HepG2 (cell line): ENCODE results near the gene VAMP8. TPM values are rescaled to one million over a fixed set of nuclear protein-coding genes. Genes with fewer than 3 reads are reported as not detected.
A peak's percentile ranks its signal among the peaks of the same experiment; 100 is the strongest.

Experiments
- ATAC-seq: fragments of 200-7000 bp; cut with Tn5 transposase; 3 replicates; pipeline ENCODE4 v1.9.1; 2020; ENCODE audit warnings: mild to moderate bottlenecking, moderate library complexity
- BruUV-seq: library from RNA; stranded (reverse); fragments of 400-500 nt; replicated peaks from 2 replicates; lab custom pipeline; 2021; lab: Mats Ljungman, UMichigan
- CTCF ChIA-PET: fragments of 300-600 bp; formaldehyde crosslinking; extraction: SDS; loops from one replicate; lab custom pipeline; 2021; ENCODE audit warnings: low total read pairs, inconsistent platforms, low intra/inter-chr PET ratio; lab: Yijun Ruan, JAX
- POLR2A ChIA-PET: fragments of 350-600 bp; sonication (Branson Sonifier 250); formaldehyde crosslinking; loops from one replicate; lab custom pipeline; 2020; ENCODE audit warnings: antibody characterized with exemption, inconsistent platforms; lab: Yijun Ruan, JAX
- DNase-seq: peaks from one replicate; pipeline ENCODE4 v3.0.0-alpha.2; 2015; ENCODE audit warnings: low spot score
- FAIRE-seq: peaks from 3 replicates; lab custom pipeline; 2011; peaks lifted over from hg19 to GRCh38; lab: Jason Lieb, UNC
- H2AFZ ChIP-seq: one replicate; pipeline ENCODE4 v1.6.1; 2011; ENCODE audit warnings: low read length, inconsistent platforms
- H3K27ac ChIP-seq: fragments of 300-600 bp; 3 replicates; pipeline ENCODE4 v1.8.0; 2011; ENCODE audit warnings: mixed run types, mild to moderate bottlenecking, mixed read lengths, low read length, inconsistent platforms; ENCODE audit not compliant: insufficient read depth; ENCODE audit errors: extremely low read length
- H3K27me3 ChIP-seq, 2 experiments: fragments of 200-600 bp in 1 of 2; 2 replicates in 1 of 2; 3 replicates in 1 of 2; pipeline versions ENCODE4 v1.6.0 to v1.8.0; 2011; ENCODE audit warnings: low read length in 2 of 2, mild to moderate bottlenecking in 2 of 2, moderate library complexity in 2 of 2, inconsistent platforms in 1 of 2; ENCODE audit not compliant: insufficient read depth in 2 of 2, control insufficient read depth in 1 of 2
- H3K36me3 ChIP-seq, 2 experiments: fragments of 200-600 bp in 1 of 2; replicated peaks in 1 of 2; 2 replicates in 1 of 2; 3 replicates in 1 of 2; pipeline versions ENCODE4 v1.5.1 to v1.8.0; 2011; ENCODE audit warnings: low read length in 2 of 2, inconsistent platforms in 1 of 2; ENCODE audit not compliant: insufficient read depth in 2 of 2, control insufficient read depth in 1 of 2
- H3K4me1 ChIP-seq: 2 replicates; pipeline ENCODE4 v1.5.1; 2012; ENCODE audit warnings: low read length, inconsistent platforms; ENCODE audit not compliant: insufficient read depth
- H3K4me2 ChIP-seq: 2 replicates; pipeline ENCODE4 v1.6.0; 2011; ENCODE audit warnings: low read depth, low read length, inconsistent platforms
- H3K4me3 ChIP-seq, 3 experiments: fragments of 200-600 bp in 1 of 3; sonication (generic), shearing (Covaris generic) in 1 of 3; replicated peaks in 1 of 3; 2 replicates each; pipeline ENCODE4 v1.5.1; 2011 to 2016; ENCODE audit warnings: low read length in 3 of 3, inconsistent platforms in 2 of 3, low read depth in 2 of 3, mild to moderate bottlenecking in 2 of 3, control low read depth in 1 of 3, mixed read lengths in 1 of 3; ENCODE audit not compliant: insufficient read depth in 1 of 3
- H3K79me2 ChIP-seq: one replicate; pipeline ENCODE4 v1.6.1; 2011; ENCODE audit warnings: low read length, inconsistent platforms; ENCODE audit not compliant: insufficient read depth
- H3K9ac ChIP-seq: 2 replicates; pipeline ENCODE4 v1.6.0; 2011; ENCODE audit warnings: mild to moderate bottlenecking, low read depth, low read length, inconsistent platforms; ENCODE audit not compliant: insufficient read depth
- H3K9me3 ChIP-seq: 2 replicates; pipeline ENCODE4 v1.5.1; 2012; ENCODE audit warnings: mild to moderate bottlenecking, low read length
- H4K20me1 ChIP-seq: 2 replicates; pipeline ENCODE4 v1.6.0; 2011; ENCODE audit warnings: inconsistent platforms, mild to moderate bottlenecking, low read length, moderate library complexity; ENCODE audit not compliant: insufficient read depth
- ATAD3A ChIP-seq: sonication (generic); formaldehyde crosslinking; IDR thresholded peaks from 2 replicates; pipeline ENCODE4 v1.4.0; 2020; ENCODE audit warnings: missing genetic modification reagents
- CEBPB ChIP-seq: IDR thresholded peaks from 2 replicates; pipeline ENCODE4 v1.6.1; 2011; ENCODE audit warnings: low read depth, low read length, improper control_type of control experiment, borderline replicate concordance
- DNMT3B ChIP-seq: conservative IDR thresholded peaks from 2 replicates; pipeline ENCODE4 v1.6.1; 2016; ENCODE audit warnings: missing biosample characterization, control low read depth
- DPF2 ChIP-seq: sonication (generic); formaldehyde crosslinking; IDR thresholded peaks from 2 replicates; pipeline ENCODE4 v1.4.0; 2020; ENCODE audit warnings: mild to moderate bottlenecking, low read depth, missing genetic modification reagents, borderline replicate concordance
- E2F2 ChIP-seq: sonication (generic); formaldehyde crosslinking; IDR thresholded peaks from 2 replicates; pipeline ENCODE4 v1.4.0; 2020; ENCODE audit warnings: missing genetic modification reagents, borderline replicate concordance
- ELF3 ChIP-seq: IDR thresholded peaks from 2 replicates; pipeline ENCODE4 v1.6.1; 2016; ENCODE audit warnings: missing genetic modification reagents, missing compliant biosample characterization
- HNRNPL ChIP-seq: fragments of 200-400 bp; formaldehyde crosslinking; IDR thresholded peaks from 2 replicates; pipeline ENCODE4 v1.6.1; 2017; ENCODE audit warnings: mild to moderate bottlenecking, low read depth, low read length
- NR2C2 ChIP-seq: sonication (generic); formaldehyde crosslinking; IDR thresholded peaks from 2 replicates; pipeline ENCODE4 v1.4.0; 2020; ENCODE audit warnings: missing genetic modification reagents, mild to moderate bottlenecking, moderate library complexity, borderline replicate concordance
- PAX8 ChIP-seq: sonication (generic); formaldehyde crosslinking; IDR thresholded peaks from 2 replicates; pipeline ENCODE4 v1.8.0; 2022; ENCODE audit warnings: mild to moderate bottlenecking, missing genetic modification reagents, borderline replicate concordance
- POLR2G ChIP-seq: fragments of 200-400 bp; formaldehyde crosslinking; IDR thresholded peaks from 2 replicates; pipeline ENCODE4 v1.6.1; 2018; ENCODE audit warnings: mild to moderate bottlenecking, low read depth, low read length, moderate library complexity
- SIX4 ChIP-seq: sonication (generic); formaldehyde crosslinking; IDR thresholded peaks from 2 replicates; pipeline ENCODE4 v1.4.0; 2020; ENCODE audit warnings: missing genetic modification reagents
- TFAP4 ChIP-seq: sonication (generic); IDR thresholded peaks from 2 replicates; pipeline ENCODE4 v1.6.1; 2016; ENCODE audit warnings: low read depth, borderline replicate concordance
- TOE1 ChIP-seq: sonication (generic); formaldehyde crosslinking; IDR thresholded peaks from 2 replicates; pipeline ENCODE4 v1.4.0; 2020; ENCODE audit warnings: mild to moderate bottlenecking, missing genetic modification reagents
- ZFAT ChIP-seq: sonication (generic); formaldehyde crosslinking; conservative IDR thresholded peaks from 2 replicates; pipeline ENCODE4 v1.8.1; 2023; ENCODE audit warnings: missing genetic modification reagents, inconsistent platforms
- ZIK1 ChIP-seq: sonication (generic); formaldehyde crosslinking; IDR thresholded peaks from 2 replicates; pipeline ENCODE4 v1.5.0; 2020; ENCODE audit warnings: mild to moderate bottlenecking, low read depth, missing genetic modification reagents, borderline replicate concordance
- ZKSCAN1 ChIP-seq: fragments of 150-350 bp; IDR thresholded peaks from 2 replicates; pipeline ENCODE4 v1.6.1; 2014; ENCODE audit warnings: low read length
- ZNF30 ChIP-seq: sonication (generic); formaldehyde crosslinking; IDR thresholded peaks from 2 replicates; pipeline ENCODE4 v1.5.0; 2020; ENCODE audit warnings: mild to moderate bottlenecking, missing genetic modification reagents
- ZNF337 ChIP-seq: sonication (generic); formaldehyde crosslinking; IDR thresholded peaks from 2 replicates; pipeline ENCODE4 v1.5.1; 2020; ENCODE audit warnings: missing genetic modification reagents, low read depth, mild to moderate bottlenecking, borderline replicate concordance
- ZNF430 ChIP-seq: sonication (generic); formaldehyde crosslinking; IDR thresholded peaks from 2 replicates; pipeline ENCODE4 v1.9.0; 2021; ENCODE audit warnings: mild to moderate bottlenecking, missing genetic modification reagents
- ZNF543 ChIP-seq: sonication (generic); formaldehyde crosslinking; IDR thresholded peaks from 2 replicates; pipeline ENCODE4 v1.4.0; 2020; ENCODE audit warnings: mild to moderate bottlenecking, missing genetic modification reagents
- ZNF564 ChIP-seq: sonication (generic); formaldehyde crosslinking; IDR thresholded peaks from 2 replicates; pipeline ENCODE4 v1.8.1; 2023; ENCODE audit warnings: mild to moderate bottlenecking, missing genetic modification reagents
- ZNF644 ChIP-seq: IDR thresholded peaks from 2 replicates; pipeline ENCODE4 v1.6.1; 2016; ENCODE audit warnings: low read depth
- ZNF678 ChIP-seq: sonication (generic); formaldehyde crosslinking; IDR thresholded peaks from 2 replicates; pipeline ENCODE4 v1.4.0; 2020; ENCODE audit warnings: mild to moderate bottlenecking, missing genetic modification reagents
- ZNF713 ChIP-seq: sonication (generic); formaldehyde crosslinking; IDR thresholded peaks from 2 replicates; pipeline ENCODE4 v1.4.0; 2020; ENCODE audit warnings: mild to moderate bottlenecking, missing genetic modification reagents
- WGBS: methylation state at CpG from one replicate; pipeline ENCODE4 v1.1.6; 2017; ENCODE audit warnings: low lambda C conversion rate; 5-methylcytosine and 5-hydroxymethylcytosine counted together
- in situ Hi-C: cut with HindIII; loops from 2 replicates; pipeline ENCODE4 v1.10.0; 2017; ENCODE audit warnings: low pct_unique_long_range_greater_than_20kb; ENCODE audit not compliant: extremely low pct_ligation_motif_present
- intact Hi-C: fragments of 100-400 bp; cut with micrococcal nuclease; formaldehyde crosslinking; loops from one replicate; pipeline ENCODE4 v1.10.0; 2022; ENCODE audit not compliant: unreplicated experiment
- polyA plus RNA-seq, 8 experiments: library from polyadenylated mRNA; depleted of rRNA in 3 of 8; stranded (reverse) in 7 of 8; unstranded in 1 of 8; fragments of >200 nt; fragmentation: Illumina TruSeq in 4 of 8; extraction: Trizol in 4 of 8; gene quantifications; 2 replicates each; pipeline versions ENCODE4 v1.2.1 to v1.2.3, GENCODE V29; 2011 to 2016; ENCODE audit warnings: low read depth in 4 of 8, missing spikeins in 1 of 8, mixed read lengths in 1 of 8; ENCODE audit not compliant: insufficient read depth in 1 of 8
- total RNA-seq, 5 experiments: library from RNA; depleted of rRNA; stranded (reverse); fragments of >200 nt; fragmentation: Illumina TruSeq; extraction: Trizol; gene quantifications; 2 replicates each; pipeline ENCODE4 v1.2.3, GENCODE V29; 2016; ENCODE audit warnings: low read depth in 1 of 5

The VAMP8 gene
- total and polyA plus RNA-seq, 2 of the 13 experiments (the other 11 are each of a cell fraction or from before 2014, with no cell fraction given), result 83.3 to 157 TPM

GRCh38 chr2:85604568-85605339 lies 27.4 kb downstream of the VAMP8 start:
- Histone ChIP-seq H3K79me2 (peaks cover 34% of the 10 kb centered on the region), H3K27ac (peak overlapping the region; percentile 26), H4K20me1 (no peaks in the 10 kb centered on the region), H3K9ac (peak overlapping the region; percentile 31; the same call in 1 of the 2 replicates), H3K4me1 (peaks cover 79% of the 10 kb centered on the region), H3K9me3 (no peaks in the 10 kb centered on the region), H3K36me3 (peaks cover 14 to 33% of the 10 kb centered on the region in 2 experiments), H3K27me3 (no peaks in the 10 kb centered on the region; a peak in 1 of 5 replicates), H2AFZ (no peak overlapping the region), H3K4me2 (peak overlapping the region; percentile 86), H3K4me3 (peak overlapping the region in 1 of 3 experiments; percentile 24; a peak in 1 of 6 replicates)
- ChIA-PET CTCF (no interaction called here), POLR2A (interaction anchor here (0.7 to 25.9 kb wide), 8 partner anchors 11 to 185 kb away, joined by 3 to 795 read pairs (median 48); partner anchors contain the start of genes GGCX, MAT2A, RNF181 and SH2D6)
- BruUV-seq, result no TSS peak
- WGBS, result 71% methylated on average over 6 of the region's 6 CpGs
- intact Hi-C loops (no loop called here), in situ Hi-C loops (no loop called here)
- FAIRE-seq (no peak), ATAC-seq (no peak), DNase-seq (no peak)
- no peak for TF ChIP-seq PAX8 (CRISPR knock-in tag)
- TF ChIP-seq ZNF30 (CRISPR knock-in tag), result no peak
- no peak for TF ChIP-seq ZIK1 (CRISPR knock-in tag)
- peak; percentile 24; the same call in 1 of the 2 replicates for TF ChIP-seq NR2C2 (CRISPR knock-in tag)
- no peak for TF ChIP-seq ZNF644 (CRISPR knock-in tag)
- no peak for TF ChIP-seq E2F2 (CRISPR knock-in tag)
- TF ChIP-seq TOE1 (CRISPR knock-in tag), result no peak
- no peak for TF ChIP-seq ZNF713
- no peak for TF ChIP-seq SIX4
- TF ChIP-seq HNRNPL, result no peak
- no peak for TF ChIP-seq ZNF430 (CRISPR knock-in tag)
- TF ChIP-seq ZNF337 (CRISPR knock-in tag), result no peak
- TF ChIP-seq ZNF678 (CRISPR knock-in tag), result no peak
- no peak for TF ChIP-seq ZNF564 (CRISPR knock-in tag)
- TF ChIP-seq ZKSCAN1, result no peak
- TF ChIP-seq ELF3 (CRISPR knock-in tag), result 0 out of 2 replicates have a peak, but pooled peaks have one; percentile 14
- TF ChIP-seq TFAP4, result no peak
- TF ChIP-seq DNMT3B (CRISPR knock-in tag), result 0 out of 2 replicates have a peak, but pooled peaks have one; percentile 1
- no peak for TF ChIP-seq ATAD3A (CRISPR knock-in tag)
- TF ChIP-seq POLR2G, result peak; percentile 50; the same call in 1 of the 2 replicates
- TF ChIP-seq DPF2 (CRISPR knock-in tag), result no peak
- peak; percentile 56; the same call in 1 of the 2 replicates for TF ChIP-seq CEBPB
- no peak for TF ChIP-seq ZFAT (CRISPR knock-in tag)
- no peak for TF ChIP-seq ZNF543
